GM21526 (cell line): ENCODE results near the gene DBET.
"Not testable (repeated sequence)": the region's sequence is repeated elsewhere in the genome, so short reads cannot be mapped to it uniquely, and the experiment has no call there.

Source experiments
- ATAC-seq: cut with Tn5 transposase; IDR thresholded peaks from one replicate; pipeline ENCODE4 v1.9.1; 2021; ENCODE audit warnings: moderate library complexity; ENCODE audit not compliant: unreplicated experiment, low FRiP score

The DBET gene

DNA sequence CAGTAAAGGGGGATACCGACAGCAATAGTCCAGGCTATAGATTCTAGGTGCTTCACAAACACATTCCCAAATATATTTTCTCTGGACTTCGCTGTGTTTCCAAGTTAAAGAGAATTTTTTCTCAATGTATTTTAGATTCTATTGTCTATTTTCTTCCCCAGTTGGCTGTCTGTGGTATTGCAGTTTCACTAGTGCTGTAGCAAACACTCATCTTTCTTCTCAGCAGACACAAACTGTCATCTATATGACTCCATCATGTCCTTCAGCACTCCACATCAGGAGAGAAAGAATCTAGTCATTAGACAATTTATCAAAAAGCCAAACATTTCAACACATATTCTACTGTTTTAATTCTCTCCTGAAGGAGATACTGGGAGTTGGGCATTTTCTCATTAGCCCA lies at the start of gene DBET:
Gene DBET, plus strand, starts transcription at position 161 of the 400 bp plus-strand sequence.
- peak; percentile 87 for ATAC-seq

DNA sequence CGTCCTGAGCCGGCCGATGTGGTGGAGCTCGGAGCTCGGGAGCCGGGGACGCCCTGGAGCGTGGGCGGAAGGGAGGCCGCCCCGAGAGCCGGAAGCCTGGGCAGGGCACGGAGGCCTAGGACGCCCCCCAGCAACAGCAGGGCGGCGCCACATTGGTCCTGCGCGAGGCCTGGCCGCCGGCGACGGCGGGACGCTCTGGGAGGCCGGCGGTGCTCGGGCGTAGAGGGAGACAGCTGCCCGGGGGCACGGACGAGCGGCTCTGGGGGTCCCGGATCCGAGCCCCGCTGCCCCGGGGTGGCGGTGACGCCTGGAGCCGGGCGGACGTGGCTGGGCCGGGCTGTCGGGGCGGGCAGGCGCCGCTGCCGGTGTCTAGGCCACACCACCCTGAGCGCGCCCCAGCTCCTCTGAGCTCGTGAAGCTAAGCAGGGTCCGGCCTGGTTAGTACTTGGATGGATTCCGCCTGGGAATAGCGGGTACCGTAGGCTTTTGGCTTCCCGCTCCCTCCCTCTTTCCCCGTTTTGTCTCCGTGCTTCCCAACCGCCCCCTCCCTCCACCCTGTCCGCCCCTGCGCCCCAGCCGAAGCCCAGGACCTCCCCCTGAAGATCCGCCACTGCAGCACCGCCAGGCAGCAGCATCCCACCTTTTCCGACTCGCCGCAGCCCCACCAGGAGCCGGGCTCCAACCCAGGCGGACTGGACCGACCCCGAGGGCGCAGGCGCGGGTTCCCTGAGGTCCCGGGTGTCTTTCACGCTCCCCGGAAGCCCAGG lies 49.3 kb upstream of the DBET start:
- peak; percentile 78 for ATAC-seq

DNA sequence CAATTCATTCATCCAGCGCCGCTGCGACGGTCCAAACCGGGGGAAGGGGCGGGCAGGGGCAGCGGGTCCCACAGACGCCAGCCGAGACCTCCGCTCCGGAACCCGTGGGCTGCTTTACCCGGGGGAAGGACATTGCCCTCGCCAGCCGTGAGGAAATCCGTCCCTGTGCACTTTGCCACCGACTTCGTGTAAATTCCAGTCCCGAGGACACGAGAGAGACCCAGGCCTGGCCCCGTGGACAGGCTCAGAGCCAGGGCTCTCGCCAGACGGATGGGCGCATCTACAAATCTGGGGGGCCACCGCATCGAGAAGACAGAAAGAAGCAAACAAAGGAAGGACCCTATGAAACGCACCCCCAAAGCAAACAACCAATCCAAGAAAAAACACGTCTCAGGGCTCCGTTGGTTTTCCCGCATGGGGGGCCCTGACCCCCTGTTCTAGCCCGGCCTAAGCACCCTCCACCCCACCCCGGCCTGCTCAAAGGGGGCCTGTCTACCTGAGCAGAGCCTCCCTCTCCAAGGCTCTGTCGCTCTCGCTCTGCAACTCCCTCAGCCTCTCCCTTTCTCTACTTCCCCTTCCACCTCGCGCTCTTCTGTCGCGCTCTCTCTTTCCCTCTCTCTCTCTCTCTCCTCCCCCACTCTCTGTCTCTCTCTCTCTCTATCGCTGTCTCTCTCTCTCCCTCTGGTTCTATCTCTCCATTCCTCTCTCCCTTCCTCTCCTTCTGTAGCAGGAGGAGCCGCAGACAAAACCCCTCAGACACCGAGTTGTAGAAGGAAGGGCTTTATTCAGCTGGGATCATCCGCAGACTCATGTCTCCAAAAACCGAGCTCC lies 48.5 kb upstream of the DBET start:
- no peak for ATAC-seq

DNA sequence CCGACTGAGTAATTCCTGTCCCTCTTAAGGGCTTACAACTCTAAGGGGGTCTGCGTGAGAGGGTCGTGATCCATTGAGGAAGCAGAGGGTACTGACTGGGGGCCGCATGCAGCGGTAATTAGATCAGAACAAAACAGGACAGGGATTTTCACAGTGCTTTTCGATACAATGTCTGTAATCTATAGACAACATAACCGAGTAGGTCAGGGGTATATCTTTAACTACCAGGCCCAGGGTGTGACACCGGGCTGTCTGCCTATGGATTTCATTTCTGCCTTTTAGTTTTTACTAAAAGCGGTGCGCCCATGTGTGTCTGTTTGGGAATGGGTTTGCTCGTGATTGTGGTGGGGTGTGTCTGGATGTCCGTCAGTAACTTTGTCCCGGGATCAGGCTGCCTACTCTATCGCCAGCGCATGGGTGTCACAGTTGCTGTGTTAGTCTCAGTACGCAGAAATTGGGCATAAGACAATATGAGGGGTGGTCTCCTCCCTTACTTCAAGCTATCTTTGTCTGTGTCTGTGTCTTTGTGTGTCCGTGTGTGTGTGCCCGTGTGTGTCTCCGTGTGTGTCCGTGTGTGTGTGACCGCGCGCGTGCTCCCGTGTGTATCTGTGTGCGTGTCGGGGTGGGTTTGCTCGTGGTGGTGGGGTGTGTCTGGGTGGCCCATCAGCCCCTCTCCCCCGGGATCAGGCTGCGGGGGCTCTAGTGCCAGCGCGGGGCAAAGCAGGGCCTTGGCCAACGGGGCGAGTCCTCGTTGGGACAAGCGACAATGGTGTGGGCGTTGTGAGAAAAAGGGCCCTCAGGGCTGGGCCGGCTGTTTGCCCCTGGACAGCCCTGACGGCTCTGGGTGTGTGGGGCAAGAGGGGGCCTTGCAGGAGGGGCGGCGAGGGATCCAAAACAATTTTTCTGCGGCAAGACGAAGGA lies 47.7 kb upstream of the DBET start:
- no peak for ATAC-seq

DNA sequence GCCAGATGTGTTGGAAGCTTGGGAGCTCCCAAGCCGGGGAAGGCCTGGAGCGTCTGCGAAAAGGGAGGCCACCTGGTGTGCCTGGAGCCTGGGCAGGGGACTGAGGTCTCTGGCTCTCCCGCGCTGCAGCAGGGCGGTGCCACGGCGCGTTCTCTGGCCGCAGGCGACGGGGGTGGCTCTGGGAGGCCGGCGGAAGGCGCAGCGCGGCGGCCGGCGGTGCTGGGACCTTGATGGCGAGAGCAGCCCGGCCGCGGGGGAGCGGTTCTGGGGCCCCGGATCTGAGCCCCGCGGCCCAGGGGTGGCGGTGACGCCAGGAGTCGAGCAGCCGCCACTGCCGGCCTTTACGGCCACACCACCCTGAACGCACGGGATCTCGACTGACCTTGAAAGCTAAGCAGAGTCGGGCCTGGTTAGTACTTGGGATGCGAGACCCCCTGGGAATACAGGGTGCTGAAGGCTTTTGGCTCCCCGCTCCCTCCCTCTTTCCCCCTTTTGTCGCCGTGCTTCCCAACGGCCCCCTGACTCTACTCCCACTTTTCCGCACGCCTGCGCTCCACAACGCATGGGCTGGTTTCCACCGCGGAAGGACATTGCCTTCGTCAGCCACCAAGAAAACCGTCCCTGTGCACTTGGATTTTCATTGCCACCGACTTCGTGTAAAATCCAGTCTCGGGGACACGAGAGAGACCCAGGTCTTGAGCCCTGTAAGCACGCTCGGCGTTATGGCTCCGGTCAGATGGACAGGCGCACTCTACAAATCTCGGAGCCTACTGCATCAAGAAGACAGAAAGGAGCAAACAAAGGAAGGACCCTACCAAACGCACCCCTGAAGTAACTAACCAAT lies 46.7 kb upstream of the DBET start:
- no peak for ATAC-seq

DNA sequence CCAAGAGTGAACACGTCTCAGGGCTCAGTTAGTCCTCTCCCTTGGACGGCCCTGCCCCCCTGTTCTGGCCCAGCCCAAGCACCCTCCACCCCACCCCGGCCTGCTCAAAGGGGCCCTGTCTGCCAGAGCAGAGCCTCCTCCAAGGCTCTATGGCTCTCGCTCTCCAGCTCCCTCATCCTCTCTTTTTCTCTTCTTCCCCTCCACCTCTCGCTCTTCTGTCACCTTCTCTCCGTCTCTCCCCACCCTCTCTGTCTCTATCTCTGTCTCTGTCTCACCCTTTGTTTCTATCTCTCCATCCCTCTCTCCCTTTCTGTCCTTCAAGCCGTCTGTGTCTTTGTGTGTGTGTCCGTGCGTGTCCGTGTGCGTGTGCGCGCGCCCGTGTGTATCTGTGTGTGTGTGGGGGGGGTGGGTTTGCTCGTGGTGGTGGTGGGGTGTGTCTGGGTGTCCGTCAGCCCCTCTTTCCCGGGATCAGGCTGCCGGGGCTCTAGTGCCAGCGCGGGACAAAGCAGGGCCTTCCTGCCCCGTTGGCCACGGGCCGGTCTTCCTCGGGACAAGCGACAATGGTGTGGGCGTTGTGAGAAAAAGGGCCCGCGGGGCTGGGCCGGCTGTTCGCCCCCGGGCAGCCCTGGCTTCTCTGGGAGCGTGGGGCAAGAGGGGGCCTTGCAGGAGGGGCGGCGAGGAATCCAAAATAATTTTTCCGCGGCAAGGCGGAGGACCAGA lies 45.9 kb upstream of the DBET start:
- no peak for ATAC-seq

DNA sequence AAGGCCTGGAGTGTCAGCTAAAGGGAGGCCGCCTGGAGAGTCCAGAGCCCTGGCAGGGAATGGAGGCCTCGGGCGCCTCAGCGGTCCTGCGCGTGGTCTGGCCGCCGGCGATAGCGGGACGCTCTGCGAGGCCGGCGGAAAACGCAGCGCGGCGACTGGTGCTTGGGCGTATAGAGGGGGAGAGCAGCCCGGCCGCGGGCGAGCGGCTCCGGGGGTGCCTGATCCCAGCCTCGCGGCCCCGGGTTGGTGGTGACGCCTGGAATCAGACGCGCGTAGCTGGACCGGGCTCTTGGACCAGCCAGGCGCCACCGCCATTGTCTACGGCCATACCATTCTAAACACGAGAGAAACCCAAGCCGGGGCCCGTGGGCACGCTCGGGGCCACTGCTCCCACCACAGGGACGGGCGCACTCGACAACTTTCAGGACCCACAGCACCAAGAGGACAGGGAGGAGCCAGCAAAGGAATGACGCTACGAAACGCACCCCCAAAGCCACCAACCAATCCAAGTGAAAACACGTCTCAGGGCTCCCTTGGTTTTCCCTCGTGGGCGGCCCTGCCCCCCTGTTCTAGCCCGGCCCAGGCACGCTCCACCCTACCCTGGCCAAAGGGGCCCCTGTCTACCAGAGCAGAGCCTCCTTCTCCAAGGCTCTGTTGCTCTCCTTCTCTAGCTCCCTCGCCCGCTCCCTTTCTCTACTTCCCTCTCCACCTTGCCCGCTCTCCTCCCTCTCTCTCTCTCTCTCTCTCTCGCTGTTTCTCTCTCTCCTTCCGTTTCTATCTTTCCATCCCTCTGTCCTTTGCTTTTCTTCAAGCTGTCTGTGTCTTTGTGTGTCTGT lies 45.1 kb upstream of the DBET start:
- no peak for ATAC-seq

DNA sequence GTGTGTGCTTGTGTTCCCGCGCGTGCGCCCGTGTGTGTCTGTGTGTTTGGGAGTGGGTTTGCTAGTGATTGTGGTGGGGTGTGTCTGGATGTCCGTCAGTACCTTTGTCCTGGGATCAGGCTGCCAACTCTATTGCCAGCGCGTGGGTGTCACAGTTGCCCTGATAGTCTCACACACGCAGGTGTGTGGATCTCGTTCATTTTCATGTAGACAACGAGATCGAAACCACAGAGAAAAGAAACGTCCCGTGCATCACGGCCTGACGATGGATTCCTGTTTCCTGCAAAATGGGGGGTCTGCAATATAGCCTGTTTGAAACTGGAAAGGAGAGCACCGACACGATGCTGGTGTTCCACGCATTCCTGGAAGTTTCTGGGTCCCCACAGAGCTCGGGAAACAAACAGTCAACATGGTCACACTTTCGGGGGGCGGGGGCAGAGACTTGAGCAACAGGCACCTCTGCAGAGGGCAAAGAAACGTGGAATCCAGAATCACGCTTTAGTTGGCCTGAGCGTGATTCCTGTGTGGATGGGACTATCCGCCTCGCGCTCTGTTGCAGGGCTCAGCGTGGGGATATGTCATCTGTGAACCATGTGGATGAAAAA lies 44.3 kb upstream of the DBET start:
- not testable (repeated sequence) for ATAC-seq

DNA sequence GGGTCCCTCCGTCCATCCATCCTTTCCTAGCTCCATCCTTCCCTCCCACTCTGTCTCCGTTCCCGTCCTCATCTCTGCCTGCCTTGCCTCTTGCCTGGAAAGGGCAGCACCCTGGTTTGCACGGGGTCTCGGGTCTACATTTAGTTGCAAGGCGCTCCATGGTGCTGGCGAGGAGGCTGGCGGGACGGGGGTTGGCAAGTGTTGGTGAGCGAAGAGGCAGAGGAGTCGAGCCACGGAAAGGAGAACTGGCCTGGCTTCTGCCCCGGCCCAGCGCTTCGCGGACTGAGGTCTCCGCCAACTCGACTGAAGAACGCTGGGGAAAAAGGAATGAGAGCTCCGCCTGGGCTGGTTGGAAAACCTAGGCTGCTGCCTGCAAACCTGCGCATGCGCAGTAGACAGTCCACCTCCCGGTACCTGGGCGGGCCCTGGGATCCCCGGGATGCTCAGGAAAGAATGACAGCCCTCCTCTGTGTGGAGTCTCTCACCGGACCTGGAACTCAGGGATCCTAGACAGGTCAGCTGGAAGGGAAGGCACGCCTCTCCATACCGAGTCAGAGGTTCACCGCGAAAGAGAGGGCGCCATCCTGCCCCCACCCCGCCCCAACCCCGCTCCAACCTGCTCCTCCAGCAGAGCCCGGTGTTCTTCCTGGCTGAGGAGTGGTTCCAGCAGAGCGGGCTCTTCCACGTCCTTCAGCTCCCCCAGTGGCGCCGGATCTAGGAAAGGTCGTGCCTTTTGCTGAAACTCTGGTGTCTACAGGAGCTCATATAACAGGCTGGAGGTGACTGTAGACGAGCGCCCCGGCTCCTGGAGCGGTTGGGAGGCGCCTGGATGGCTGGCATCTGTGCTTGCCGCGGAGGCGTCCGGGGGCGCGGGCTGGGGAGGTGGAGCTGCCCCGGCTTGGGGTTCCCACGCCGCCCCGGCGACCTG lies 43.2 kb upstream of the DBET start:
- no peak for ATAC-seq

DNA sequence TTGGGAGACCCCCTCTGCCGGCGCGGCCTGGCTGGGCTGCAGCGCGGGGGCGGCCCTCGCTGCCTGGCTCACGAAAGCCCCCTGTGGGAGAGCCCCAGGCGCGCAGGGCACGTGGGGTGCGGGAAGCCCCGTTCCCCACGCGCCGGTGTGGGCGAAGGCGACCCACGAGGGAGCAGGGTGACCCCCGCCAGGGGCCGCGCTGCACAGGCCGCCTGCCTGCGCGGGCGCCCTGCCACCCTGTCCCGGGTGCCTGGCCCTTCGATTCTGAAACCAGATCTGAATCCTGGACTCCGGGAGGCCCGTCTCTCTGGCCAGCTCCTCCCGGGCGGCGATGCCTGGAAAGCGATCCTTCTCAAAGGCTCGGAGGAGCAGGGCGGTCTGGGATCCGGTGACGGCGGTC lies 42.3 kb upstream of the DBET start:
- ATAC-seq: not testable (repeated sequence)

DNA sequence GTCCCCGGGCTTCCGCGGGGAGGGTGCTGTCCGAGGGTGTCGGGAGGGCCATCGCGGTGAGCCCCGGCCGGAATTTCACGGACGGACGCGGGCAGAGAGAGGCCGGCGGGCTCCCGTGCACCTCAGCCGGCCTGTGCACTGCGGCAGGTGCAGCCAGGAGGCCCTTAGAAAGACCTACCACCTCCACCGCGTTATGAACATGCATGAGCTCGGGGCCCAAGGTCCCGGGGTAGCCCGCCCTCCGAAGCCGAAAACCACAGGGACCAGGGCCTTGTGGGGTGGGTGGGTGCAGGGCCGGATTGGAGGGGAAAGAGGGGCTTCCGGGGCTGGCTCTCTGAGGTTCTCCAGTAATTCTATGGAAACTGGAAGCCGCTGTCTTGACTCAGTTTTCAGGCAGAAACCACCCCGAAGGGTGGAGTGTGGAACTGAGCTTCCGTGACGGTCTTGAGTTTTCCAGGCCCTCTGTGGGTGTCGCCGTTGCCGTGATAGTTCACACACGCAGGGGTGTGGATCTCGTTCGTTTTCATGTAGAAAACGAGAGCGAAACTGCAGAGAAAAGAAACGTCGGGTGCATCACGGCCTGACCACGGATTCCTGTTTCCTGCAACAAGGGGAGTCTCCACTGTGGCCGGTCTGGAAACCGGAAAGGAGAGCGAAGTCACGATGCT lies 41.6 kb upstream of the DBET start:
- peak; percentile 40 for ATAC-seq

DNA sequence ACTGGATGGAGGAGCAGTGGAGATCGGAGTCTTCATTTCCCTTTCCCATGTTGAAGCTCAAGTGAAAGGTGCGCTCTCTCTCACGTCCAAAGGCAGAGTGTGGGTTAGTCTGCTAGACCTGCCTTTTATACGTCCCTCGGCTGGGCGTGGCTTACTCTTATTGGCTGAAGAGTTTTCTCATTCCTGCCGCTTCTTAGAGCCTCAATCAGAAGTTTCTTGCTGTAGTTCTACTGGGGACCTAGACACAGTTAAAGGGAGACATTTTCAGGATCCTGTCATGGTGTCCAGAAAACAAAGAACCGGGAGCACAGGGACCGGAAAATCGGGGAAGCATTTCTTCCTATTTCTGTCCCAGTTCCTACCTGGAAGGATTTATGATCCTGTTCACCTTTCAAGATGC lies 37.1 kb upstream of the DBET start, which contains the start of gene FRG2:
Gene FRG2, minus strand, starts transcription at position 101 of the 400 bp plus-strand sequence. Its CDS starts 52 bp downstream, at position 49.
- ATAC-seq: not testable (repeated sequence)

DNA sequence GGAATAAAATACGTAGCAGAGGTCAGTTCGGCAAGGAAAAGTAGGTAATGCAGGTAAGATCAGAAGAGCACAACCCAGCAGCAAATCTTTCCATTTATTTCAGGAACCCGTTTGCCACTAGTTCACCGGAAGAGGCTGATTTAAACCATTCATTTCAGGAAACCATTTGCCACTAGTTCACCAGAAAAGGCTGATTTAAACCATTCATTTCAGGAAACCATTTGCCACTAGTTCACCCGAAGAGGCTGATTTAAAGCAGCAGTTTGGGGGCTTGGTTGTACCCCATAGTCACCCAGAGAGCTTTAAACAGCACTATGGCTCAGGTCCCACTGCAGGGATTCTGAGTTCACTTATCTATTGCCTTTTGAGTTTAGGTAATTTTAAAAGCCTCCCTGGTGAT lies 33.0 kb upstream of the DBET start:
- not testable (repeated sequence) for ATAC-seq

DNA sequence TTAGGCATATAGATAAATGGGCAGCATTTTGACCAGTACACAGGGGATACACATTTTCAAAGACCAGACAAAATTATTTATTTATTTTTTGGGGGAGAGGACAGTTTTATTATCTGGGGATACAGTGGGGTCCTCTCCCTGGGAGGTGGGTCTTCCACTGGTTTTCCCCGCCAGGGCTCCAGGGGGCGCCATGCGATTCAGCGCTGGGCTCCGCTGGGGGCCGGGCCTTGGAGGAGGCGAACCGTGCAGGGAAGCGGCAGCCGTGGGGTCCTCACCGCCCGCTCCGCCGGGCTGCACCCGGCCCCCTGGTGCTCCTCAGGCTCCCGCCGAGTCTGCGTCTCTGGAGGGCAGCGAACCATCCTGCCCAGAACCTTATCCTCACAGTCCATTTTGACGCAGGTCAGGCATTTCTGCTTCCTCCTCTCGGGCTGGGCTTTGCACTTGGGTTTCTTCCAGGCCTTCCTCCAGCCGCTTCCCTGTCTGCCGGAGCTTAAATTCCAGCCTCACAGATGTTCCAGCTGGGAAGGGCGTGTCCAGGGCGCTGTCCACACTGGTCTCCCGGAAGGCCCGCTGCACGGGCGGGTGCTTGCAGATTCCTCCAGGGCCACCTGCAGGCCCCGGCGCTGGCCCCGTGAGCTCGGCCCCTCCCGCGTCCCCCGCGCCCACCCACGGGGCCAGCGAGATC lies 26.5 kb upstream of the DBET start:
- peak; percentile 52 for ATAC-seq

DNA sequence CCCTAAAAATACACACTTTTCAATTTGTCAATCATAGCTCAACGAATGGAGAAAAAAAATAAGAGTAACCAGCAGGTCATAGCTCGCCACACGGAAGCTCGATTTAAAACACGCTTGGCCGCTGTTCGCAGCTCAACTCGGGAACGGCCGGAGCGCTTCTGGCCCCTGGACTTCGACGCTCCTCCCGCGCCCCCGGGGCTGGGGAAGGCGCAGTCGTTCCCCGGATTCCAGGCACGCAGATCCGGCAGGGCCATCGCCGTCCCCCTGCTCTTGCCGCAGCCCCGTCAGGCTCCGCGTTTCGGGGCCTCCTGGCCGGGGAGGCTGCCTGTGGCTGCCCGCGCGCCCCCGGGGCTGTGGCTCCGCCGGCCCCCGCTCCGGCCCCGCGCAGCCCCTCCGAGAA lies 23.4 kb upstream of the DBET start:
- not testable (repeated sequence) for ATAC-seq

DNA sequence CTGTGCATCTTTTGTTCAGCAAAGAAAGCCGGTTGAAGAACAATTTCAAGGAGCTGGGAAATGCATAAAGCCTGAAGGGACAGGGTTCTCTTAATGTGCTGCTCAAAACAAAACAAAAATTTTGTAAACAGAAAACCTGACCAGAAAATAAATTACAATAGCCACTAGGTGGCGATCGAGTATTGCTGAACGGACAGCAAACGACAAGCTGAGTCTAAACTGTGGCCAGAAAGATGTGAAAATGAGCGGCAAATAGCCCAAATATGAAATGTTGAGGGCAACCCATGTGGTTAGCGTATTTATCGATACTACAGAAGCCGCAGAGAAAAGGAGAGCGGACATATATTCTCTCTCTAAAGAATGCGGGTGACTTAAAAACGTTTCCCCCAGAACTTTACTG lies 16.7 kb upstream of the DBET start:
- ATAC-seq: not testable (repeated sequence)
